ENCODE results near the gene TSPAN14. TPM values are rescaled to one million over a fixed set of nuclear protein-coding genes. Genes with fewer than 3 reads are reported as not detected.

TSPAN14 gene
- polyA plus RNA-seq, 3 donors, result 123 to 160 (median 146) TPM

GRCh38 chr10:80411681-80412220, 42.4 kb upstream of the TSPAN14 start:
- H2AFZ ChIP-seq (ENCODE audit: insufficient read depth, low read depth, low read length, poor library complexity, severe bottlenecking), result no peak overlapping the region
- H3K4me3 ChIP-seq (replicated peaks in 1 of 3; ENCODE audit: low read depth in 2 of 3, low read length in 3 of 3), result no peak overlapping the region
- H3K79me2 ChIP-seq (ENCODE audit: insufficient read depth, low read length), result no peaks in the 10 kb centered on the region
- no peaks in the 10 kb centered on the region for H4K20me1 ChIP-seq (ENCODE audit: insufficient read depth, low read length)
- peaks cover 0 to 10% of the 10 kb centered on the region in 2 donors for H3K36me3 Mint-ChIP-seq
- H3K9me3 Mint-ChIP-seq, result peaks cover 0 to 2% (median 0%) of the 10 kb centered on the region in 7 donors
- H3K27ac ChIP-seq (ENCODE audit: low read depth in 1 of 2, low read length in 2 of 2), result no peak overlapping the region
- no peaks in the 10 kb centered on the region for H3K9me3 ChIP-seq (replicated peaks in 1 of 2; ENCODE audit: control insufficient read depth in 1 of 2, insufficient read depth in 1 of 2, low read length in 2 of 2)
- H3K9ac ChIP-seq (ENCODE audit: insufficient read depth, low read length, poor library complexity, severe bottlenecking), result no peak overlapping the region
- H3K27me3 ChIP-seq (ENCODE audit: control insufficient read depth in 2 of 2, insufficient read depth in 2 of 2, low read length in 2 of 2), result peaks cover 0 to 27% of the 10 kb centered on the region in 2 donors
- intact Hi-C loops (cut with micrococcal nuclease), result no loop called here
- peaks cover 30% of the 10 kb centered on the region for H3K4me1 Mint-ChIP-seq
- no peak overlapping the region for H3K4me2 ChIP-seq (replicated peaks; ENCODE audit: extremely low read depth, low read length, poor library complexity, severe bottlenecking)
- DNase-seq, result no peak
- peaks cover 20 to 32% of the 10 kb centered on the region in 2 donors for H3K4me1 ChIP-seq (ENCODE audit: control insufficient read depth in 1 of 2, insufficient read depth in 2 of 2, low read length in 2 of 2)
- TF ChIP-seq, protein P1, sequence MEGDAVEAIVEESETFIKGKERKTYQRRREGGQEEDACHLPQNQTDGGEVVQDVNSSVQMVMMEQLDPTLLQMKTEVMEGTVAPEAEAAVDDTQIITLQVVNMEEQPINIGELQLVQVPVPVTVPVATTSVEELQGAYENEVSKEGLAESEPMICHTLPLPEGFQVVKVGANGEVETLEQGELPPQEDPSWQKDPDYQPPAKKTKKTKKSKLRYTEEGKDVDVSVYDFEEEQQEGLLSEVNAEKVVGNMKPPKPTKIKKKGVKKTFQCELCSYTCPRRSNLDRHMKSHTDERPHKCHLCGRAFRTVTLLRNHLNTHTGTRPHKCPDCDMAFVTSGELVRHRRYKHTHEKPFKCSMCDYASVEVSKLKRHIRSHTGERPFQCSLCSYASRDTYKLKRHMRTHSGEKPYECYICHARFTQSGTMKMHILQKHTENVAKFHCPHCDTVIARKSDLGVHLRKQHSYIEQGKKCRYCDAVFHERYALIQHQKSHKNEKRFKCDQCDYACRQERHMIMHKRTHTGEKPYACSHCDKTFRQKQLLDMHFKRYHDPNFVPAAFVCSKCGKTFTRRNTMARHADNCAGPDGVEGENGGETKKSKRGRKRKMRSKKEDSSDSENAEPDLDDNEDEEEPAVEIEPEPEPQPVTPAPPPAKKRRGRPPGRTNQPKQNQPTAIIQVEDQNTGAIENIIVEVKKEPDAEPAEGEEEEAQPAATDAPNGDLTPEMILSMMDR (IDR thresholded peaks at IDR 0.05), result no peak
- H3K4me3 Mint-ChIP-seq, result no peak overlapping the region
- no peak overlapping the region for H3K27ac Mint-ChIP-seq
- WGBS (ENCODE audit: insufficient coverage), result no CpG with 5 or more reads among the region's 1 CpG
- no peaks in the 10 kb centered on the region for H3K36me3 ChIP-seq (replicated peaks in 1 of 2; ENCODE audit: control insufficient read depth in 1 of 2, insufficient read depth in 2 of 2, low read length in 2 of 2)
- peaks cover 29 to 37% (median 32%) of the 10 kb centered on the region in 3 donors for H3K27me3 Mint-ChIP-seq (ENCODE audit: low read depth in 3 of 3)

DNA sequence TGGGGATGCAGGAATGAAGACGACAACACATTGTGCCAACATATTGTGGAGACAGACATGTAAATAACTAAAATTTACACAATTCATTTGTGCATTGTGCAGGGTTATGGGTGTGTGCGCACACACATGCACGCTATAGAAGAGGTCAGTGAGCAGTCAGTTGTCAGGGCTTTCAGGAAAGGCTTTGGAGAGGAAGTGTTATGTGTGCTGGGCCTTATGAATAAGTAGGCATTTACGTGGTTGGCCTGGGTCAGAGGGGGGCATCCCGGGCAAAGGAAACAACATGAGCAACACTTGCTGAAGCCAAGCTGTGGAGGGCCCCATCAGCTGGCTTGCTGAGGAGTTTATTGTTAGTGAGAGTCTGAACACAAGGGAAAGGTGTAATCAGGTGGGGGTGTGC, 41.6 kb upstream of the TSPAN14 start:
- Histone ChIP-seq H2AFZ (ENCODE audit: insufficient read depth, low read depth, low read length, poor library complexity, severe bottlenecking) (no peak overlapping the region), H3K4me2 (replicated peaks; ENCODE audit: extremely low read depth, low read length, poor library complexity, severe bottlenecking) (no peak overlapping the region), H3K9me3 (replicated peaks in 1 of 2; ENCODE audit: control insufficient read depth in 1 of 2, insufficient read depth in 1 of 2, low read length in 2 of 2) (no peaks in the 10 kb centered on the region), H4K20me1 (ENCODE audit: insufficient read depth, low read length) (no peaks in the 10 kb centered on the region), H3K9ac (ENCODE audit: insufficient read depth, low read length, poor library complexity, severe bottlenecking) (no peak overlapping the region), H3K4me3 (replicated peaks in 1 of 3; ENCODE audit: low read depth in 2 of 3, low read length in 3 of 3) (no peak overlapping the region), H3K79me2 (ENCODE audit: insufficient read depth, low read length) (no peaks in the 10 kb centered on the region), H3K4me1 (ENCODE audit: control insufficient read depth in 1 of 2, insufficient read depth in 2 of 2, low read length in 2 of 2) (peaks cover 19 to 31% of the 10 kb centered on the region in 2 donors), H3K27ac (ENCODE audit: low read depth in 1 of 2, low read length in 2 of 2) (no peak overlapping the region), H3K36me3 (replicated peaks in 1 of 2; ENCODE audit: control insufficient read depth in 1 of 2, insufficient read depth in 2 of 2, low read length in 2 of 2) (no peaks in the 10 kb centered on the region), H3K27me3 (ENCODE audit: control insufficient read depth in 2 of 2, insufficient read depth in 2 of 2, low read length in 2 of 2) (peaks cover 0 to 23% of the 10 kb centered on the region in 2 donors)
- 41% methylated on average over 2 of the region's 5 CpGs for WGBS (ENCODE audit: insufficient coverage)
- Mint-ChIP-seq H3K4me1 (peaks cover 29% of the 10 kb centered on the region), H3K36me3 (peaks cover 0 to 10% of the 10 kb centered on the region in 2 donors), H3K27me3 (ENCODE audit: low read depth in 3 of 3) (peaks cover 21 to 31% (median 25%) of the 10 kb centered on the region in 3 donors), H3K27ac (no peak overlapping the region), H3K9me3 (peaks cover 0 to 2% (median 0%) of the 10 kb centered on the region in 7 donors), H3K4me3 (no peak overlapping the region)
- TF ChIP-seq, protein P1 (IDR thresholded peaks at IDR 0.05), result no peak
- no peak for DNase-seq
- intact Hi-C loops (cut with micrococcal nuclease), result no loop called here

Data from CD14-positive monocyte (primary cell).